ENCODE results near the gene COPS3. TPM values are rescaled to one million over a fixed set of nuclear protein-coding genes. Genes with fewer than 3 reads are reported as not detected.

The COPS3 gene
- total and polyA plus RNA-seq, 9 of the 15 experiments (the other 6 are each of a cell fraction or from before 2014, with no cell fraction given), result 92.4 to 295 (median 167) TPM

GRCh38 chr17:17206124-17206912 lies 74.7 kb downstream of the COPS3 start, which contains the start of gene PLD6 (continued):
- no peak for TF ChIP-seq CEBPZ (IDR thresholded peaks at IDR 0.05; ENCODE audit: borderline replicate concordance, low read depth, low read length)
- no peak for TF ChIP-seq ZBTB11 (CRISPR knock-in tag; IDR thresholded peaks at IDR 0.05)
- TF ChIP-seq HMBOX1 (IDR thresholded peaks at IDR 0.05), result no peak
- peak; percentile 35 for TF ChIP-seq VEZF1 (CRISPR knock-in tag; IDR thresholded peaks at IDR 0.05)
- TF ChIP-seq ZFP91 (CRISPR knock-in tag; IDR thresholded peaks at IDR 0.05), result 0 out of 2 replicates have a peak, but pooled peaks have one; percentile 33
- no peak for TF ChIP-seq ZBTB8A (IDR thresholded peaks at IDR 0.05; ENCODE audit: partially characterized antibody)
- TF ChIP-seq PTBP1 (IDR thresholded peaks at IDR 0.05; ENCODE audit: low read depth, low read length), result no peak
- TF ChIP-seq GABPB1 (CRISPR knock-in tag; IDR thresholded peaks at IDR 0.05), result peak; percentile 68; the same call in 1 of the 2 replicates
- peak; percentile 86 for TF ChIP-seq MXI1 (IDR thresholded peaks at IDR 0.05; ENCODE audit: low read depth, low read length)
- peak; percentile 94 for TF ChIP-seq ZNF282 (CRISPR knock-in tag; IDR thresholded peaks at IDR 0.05)
- no peak for TF ChIP-seq MCM5 (IDR thresholded peaks at IDR 0.05; ENCODE audit: low read depth)
- TF ChIP-seq MCM3 (IDR thresholded peaks at IDR 0.05), result no peak
- no peak for TF ChIP-seq POLR2AphosphoS2 (IDR thresholded peaks at IDR 0.05; ENCODE audit: low read length)
- no peak; the same call in 1 of the 2 replicates for TF ChIP-seq MYNN (IDR thresholded peaks at IDR 0.05)
- TF ChIP-seq MYNN (CRISPR knock-in tag; IDR thresholded peaks at IDR 0.05), result no peak
- no peak for TF ChIP-seq RHOXF2B (CRISPR knock-in tag; conservative IDR thresholded peaks at IDR 0.05)
- TF ChIP-seq TAF9B (IDR thresholded peaks at IDR 0.05; ENCODE audit: partially characterized antibody), result no peak

Measured in K562 (cell line).